Fibroblast of the aortic adventitia (primary cell): ENCODE data around the gene ELOA. TPM values are rescaled to one million over a fixed set of nuclear protein-coding genes. Genes with fewer than 3 reads are reported as not detected.

Experiments
- DNase-seq: peaks from one replicate; pipeline ENCODE4 v3.0.0-alpha.2; 2010; ENCODE audit warnings: low read depth
- H3K4me3 ChIP-seq: 2 replicates; pipeline ENCODE4 v1.5.1; 2011; ENCODE audit warnings: low read depth, mild to moderate bottlenecking, control low read depth, low read length, moderate library complexity
- CTCF ChIP-seq: IDR thresholded peaks from 2 replicates; pipeline ENCODE4 v1.5.1; 2011; ENCODE audit warnings: mild to moderate bottlenecking, low read length, control low read depth, inconsistent platforms; ENCODE audit not compliant: insufficient read depth
- total RNA-seq: library from RNA; depleted of rRNA; stranded (reverse); fragments of >200 nt; gene quantifications from 2 replicates; pipeline ENCODE4 v1.2.3, GENCODE V29; 2012; ENCODE audit warnings: low replicate concordance

Gene ELOA
- total RNA-seq, 1 donor, result 41.9 TPM

- TF ChIP-seq CTCF, result no peak
- DNase-seq, result no peak
- no peak overlapping the region for H3K4me3 ChIP-seq
These were observed 43.7 kb upstream of the ELOA start for GRCh38 chr1:23699280-23700179.

- H3K4me3 ChIP-seq, result no peak overlapping the region
- DNase-seq, result no peak
- TF ChIP-seq CTCF, result no peak
These were observed 42.0 kb upstream of the ELOA start for GRCh38 chr1:23701310-23701709.

- H3K4me3 ChIP-seq, result no peak overlapping the region
- no peak for DNase-seq
- no peak for TF ChIP-seq CTCF
These were observed 41.3 kb upstream of the ELOA start for GRCh38 chr1:23701996-23702395.

- no peak for TF ChIP-seq CTCF
- no peak overlapping the region for H3K4me3 ChIP-seq
- DNase-seq, result no peak
These were observed 38.3 kb upstream of the ELOA start for GRCh38 chr1:23704834-23705495.

- TF ChIP-seq CTCF, result no peak
- no peak for DNase-seq
- H3K4me3 ChIP-seq, result no peak overlapping the region
These were observed 34.0 kb upstream of the ELOA start for GRCh38 chr1:23709229-23709628.

- peak; percentile 42 for DNase-seq
- TF ChIP-seq CTCF, result peak; percentile 54
- no peak overlapping the region for H3K4me3 ChIP-seq
These were observed 24.8 kb upstream of the ELOA start for GRCh38 chr1:23718482-23718881.
